Measurements from ENCODE around the gene SLC35E3. TPM values are rescaled to one million over a fixed set of nuclear protein-coding genes. Genes with fewer than 3 reads are reported as not detected.
A peak's percentile ranks its signal among the peaks of the same experiment; 100 is the strongest.

SLC35E3 gene
- total RNA-seq, 1 donor from 2014 or later = 9.5 TPM

GRCh38 chr12:68743356-68743755 is 2.6 kb upstream of the SLC35E3 start:
- peaks cover 7% of the 10 kb centered on the region for H3K36me3 Mint-ChIP-seq (ENCODE audit: unreplicated experiment)
- no peaks in the 10 kb centered on the region for H3K9me3 Mint-ChIP-seq (ENCODE audit: unreplicated experiment)
- H3K4me1 Mint-ChIP-seq (ENCODE audit: unreplicated experiment) = peaks cover 17% of the 10 kb centered on the region
- H3K27me3 Mint-ChIP-seq (ENCODE audit: unreplicated experiment) = no peaks in the 10 kb centered on the region
- no peak for DNase-seq (ENCODE audit: extremely low spot score, unreplicated experiment)
- no peak for TF ChIP-seq CTCF (IDR thresholded peaks at IDR 0.05)
- no peak overlapping the region for H3K4me3 Mint-ChIP-seq (ENCODE audit: unreplicated experiment)
- no peak overlapping the region for H3K27ac Mint-ChIP-seq (ENCODE audit: unreplicated experiment)

GRCh38 chr12:68745376-68745903 is 536 bp upstream of the SLC35E3 start:
- Mint-ChIP-seq H3K9me3 (ENCODE audit: unreplicated experiment) (no peaks in the 10 kb centered on the region), H3K4me3 (ENCODE audit: unreplicated experiment) (peak overlapping the region; percentile 99), H3K27ac (ENCODE audit: unreplicated experiment) (peak overlapping the region; percentile 88), H3K36me3 (ENCODE audit: unreplicated experiment) (peaks cover 5% of the 10 kb centered on the region), H3K27me3 (ENCODE audit: unreplicated experiment) (no peaks in the 10 kb centered on the region), H3K4me1 (ENCODE audit: unreplicated experiment) (peaks cover 22% of the 10 kb centered on the region)
- TF ChIP-seq CTCF (IDR thresholded peaks at IDR 0.05) = no peak
- DNase-seq (ENCODE audit: extremely low spot score, unreplicated experiment) = no peak

GRCh38 chr12:68746572-68747180 is 700 bp downstream of the SLC35E3 start:
- Mint-ChIP-seq H3K27ac (ENCODE audit: unreplicated experiment) (peak overlapping the region; percentile 88), H3K9me3 (ENCODE audit: unreplicated experiment) (no peaks in the 10 kb centered on the region), H3K4me1 (ENCODE audit: unreplicated experiment) (peaks cover 22% of the 10 kb centered on the region), H3K36me3 (ENCODE audit: unreplicated experiment) (peaks cover 5% of the 10 kb centered on the region), H3K4me3 (ENCODE audit: unreplicated experiment) (peak overlapping the region; percentile 99), H3K27me3 (ENCODE audit: unreplicated experiment) (no peaks in the 10 kb centered on the region)
- peak; percentile 87 for DNase-seq (ENCODE audit: extremely low spot score, unreplicated experiment)
- no peak for TF ChIP-seq CTCF (IDR thresholded peaks at IDR 0.05)

GRCh38 chr12:68749443-68749842 is 3.5 kb downstream of the SLC35E3 start:
- Mint-ChIP-seq H3K27ac (ENCODE audit: unreplicated experiment) (no peak overlapping the region), H3K4me1 (ENCODE audit: unreplicated experiment) (peaks cover 22% of the 10 kb centered on the region), H3K4me3 (ENCODE audit: unreplicated experiment) (no peak overlapping the region), H3K36me3 (ENCODE audit: unreplicated experiment) (peaks cover 11% of the 10 kb centered on the region), H3K9me3 (ENCODE audit: unreplicated experiment) (no peaks in the 10 kb centered on the region), H3K27me3 (ENCODE audit: unreplicated experiment) (no peaks in the 10 kb centered on the region)
- TF ChIP-seq CTCF (IDR thresholded peaks at IDR 0.05) = no peak
- no peak for DNase-seq (ENCODE audit: extremely low spot score, unreplicated experiment)

GRCh38 chr12:68749861-68750260 is 3.9 kb downstream of the SLC35E3 start:
- Mint-ChIP-seq H3K4me1 (ENCODE audit: unreplicated experiment) (peaks cover 22% of the 10 kb centered on the region), H3K9me3 (ENCODE audit: unreplicated experiment) (no peaks in the 10 kb centered on the region), H3K36me3 (ENCODE audit: unreplicated experiment) (peaks cover 11% of the 10 kb centered on the region), H3K4me3 (ENCODE audit: unreplicated experiment) (no peak overlapping the region), H3K27ac (ENCODE audit: unreplicated experiment) (no peak overlapping the region), H3K27me3 (ENCODE audit: unreplicated experiment) (no peaks in the 10 kb centered on the region)
- TF ChIP-seq CTCF (IDR thresholded peaks at IDR 0.05) = no peak
- DNase-seq (ENCODE audit: extremely low spot score, unreplicated experiment) = no peak

Data from osteocyte (in vitro differentiated cells).